Renal cortical epithelial cell (primary cell): ENCODE data around the gene ADGRV1. TPM values are rescaled to one million over a fixed set of nuclear protein-coding genes. Genes with fewer than 3 reads are reported as not detected.

Experiments used
- DNase-seq: peaks from one replicate; pipeline ENCODE4 v3.0.0-alpha.2; 2011; ENCODE audit warnings: low read depth
- total RNA-seq: library from RNA; depleted of rRNA; stranded (reverse); fragments of >200 nt; gene quantifications from 2 replicates; pipeline ENCODE4 v1.2.3, GENCODE V29; 2014

ADGRV1 gene
- total RNA-seq, 1 donor from 2014 or later: 0.55 TPM

DNA sequence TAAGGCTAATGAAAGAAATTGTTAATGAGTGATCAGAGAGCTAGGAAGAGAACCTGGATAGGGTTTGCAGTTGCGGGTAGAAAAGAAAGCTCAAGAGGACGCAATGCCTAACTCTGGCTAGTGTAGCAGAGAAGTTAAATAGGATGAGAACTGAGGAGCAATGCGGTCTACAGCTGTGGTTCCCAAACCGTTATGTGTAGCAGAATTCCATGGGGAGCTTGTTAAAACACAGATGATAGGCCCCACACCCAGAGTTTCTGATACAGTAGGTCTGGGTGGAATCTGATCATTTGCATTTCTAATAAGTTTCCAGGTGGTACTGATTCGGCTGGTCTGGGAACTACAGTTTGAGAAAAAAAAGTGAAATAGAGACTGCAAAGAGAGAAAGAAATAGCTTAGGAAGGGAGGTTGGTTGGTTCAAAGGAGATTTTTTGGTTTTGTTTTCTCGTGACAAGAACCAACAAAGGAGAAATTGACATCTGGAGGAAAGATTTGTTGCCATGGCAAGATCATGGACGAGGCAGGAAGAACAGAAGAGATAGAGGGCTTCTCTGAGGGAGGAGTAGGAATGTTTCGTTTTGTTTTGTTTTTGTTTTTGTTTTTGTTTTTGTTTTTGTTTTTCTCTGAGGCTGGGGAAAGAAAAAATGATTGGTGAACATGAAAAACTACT lies 548.4 kb downstream of the ADGRV1 start:
- no peak for DNase-seq

DNA sequence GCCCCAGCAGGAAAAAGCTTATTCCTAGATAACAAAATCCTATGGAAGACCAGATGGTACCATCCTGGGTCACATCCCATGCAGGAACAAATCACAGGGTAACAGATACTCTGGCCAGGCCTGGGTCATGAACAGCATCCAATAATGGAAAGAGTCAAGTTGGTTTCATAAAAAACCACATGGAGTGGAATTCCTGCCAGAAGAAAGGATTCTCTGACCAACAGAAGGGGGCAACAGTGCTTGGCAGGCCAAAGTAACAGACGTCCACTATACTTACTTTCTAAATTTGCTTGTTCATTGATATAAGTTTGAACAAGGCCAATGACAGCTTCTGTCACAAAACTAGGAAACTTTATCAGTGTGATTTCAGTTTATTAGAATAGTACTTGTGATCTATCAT lies 551.0 kb downstream of the ADGRV1 start:
- DNase-seq: no peak

DNA sequence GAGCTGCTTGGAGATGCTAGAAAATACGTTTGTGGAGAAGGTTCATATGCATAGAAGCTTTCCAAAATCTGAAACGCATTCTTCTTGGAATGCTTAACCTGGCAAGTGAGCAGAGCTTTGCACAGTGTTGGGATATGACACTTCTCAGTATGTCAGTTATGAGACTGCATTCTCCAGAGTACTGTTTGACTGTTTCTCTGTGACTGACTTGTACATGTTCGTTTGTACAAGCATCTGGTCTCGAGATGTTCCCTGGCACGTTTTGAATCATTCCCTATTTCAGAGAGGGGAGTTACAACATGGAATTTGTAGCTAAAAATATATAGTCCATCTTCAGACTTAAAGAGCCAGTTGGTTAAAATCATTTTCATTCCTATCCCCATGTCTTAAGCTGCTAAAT lies 552.1 kb downstream of the ADGRV1 start:
- DNase-seq: no peak

DNA sequence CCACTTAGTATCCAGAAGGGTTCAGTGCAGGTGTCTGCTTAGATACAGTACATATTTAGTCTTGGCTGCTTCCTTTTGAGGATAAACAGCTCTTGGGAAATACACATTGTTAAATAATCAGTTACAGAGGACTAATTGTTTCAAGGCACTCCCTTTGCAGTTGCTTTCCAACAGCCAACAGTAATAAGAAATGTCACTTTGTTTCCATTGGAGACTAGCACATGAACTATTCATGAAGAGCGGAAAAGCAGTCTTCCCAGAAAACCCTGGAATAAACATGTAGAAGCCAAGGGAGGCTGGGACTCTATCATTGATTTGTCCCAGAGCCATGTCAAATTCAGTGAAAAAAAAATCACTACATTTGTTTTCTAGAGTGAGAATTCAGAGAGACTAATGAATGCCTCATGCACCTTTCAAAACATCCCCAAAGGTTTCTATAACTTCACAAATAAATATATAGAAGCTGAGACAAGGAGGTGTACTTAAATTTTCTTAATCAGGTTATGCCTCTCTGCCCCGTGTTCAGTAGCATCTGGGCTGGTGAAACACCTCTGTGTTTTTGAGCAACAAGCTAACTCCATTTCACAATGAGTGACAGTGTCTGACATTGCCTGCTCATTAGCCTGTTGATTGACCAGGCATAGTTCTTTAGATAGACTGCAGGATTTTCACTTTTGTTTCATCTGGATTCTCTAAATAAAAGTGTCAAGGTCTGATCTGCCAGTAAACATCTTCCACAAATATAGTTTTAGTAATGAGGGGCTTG lies 553.1 kb downstream of the ADGRV1 start:
- DNase-seq: no peak

DNA sequence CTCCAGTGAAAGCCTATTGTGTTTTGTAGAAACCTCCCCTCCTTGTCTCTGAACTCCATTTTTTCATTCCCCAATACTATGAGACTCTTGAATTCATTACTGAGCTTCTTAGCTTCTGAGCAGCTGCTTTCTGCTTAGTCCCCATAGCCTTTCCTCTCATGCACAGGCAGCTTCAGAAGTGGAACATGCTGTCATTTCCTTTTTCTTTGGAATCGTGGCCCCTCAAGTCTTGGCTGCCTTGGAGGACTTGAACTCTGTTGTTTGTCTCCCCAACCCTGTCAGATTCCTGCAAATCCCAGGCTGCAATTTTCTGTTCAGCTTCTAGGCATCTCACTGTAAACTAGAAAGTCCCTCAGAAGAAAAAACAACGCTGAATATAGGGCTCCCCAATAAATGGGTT lies 556.1 kb downstream of the ADGRV1 start:
- no peak for DNase-seq

DNA sequence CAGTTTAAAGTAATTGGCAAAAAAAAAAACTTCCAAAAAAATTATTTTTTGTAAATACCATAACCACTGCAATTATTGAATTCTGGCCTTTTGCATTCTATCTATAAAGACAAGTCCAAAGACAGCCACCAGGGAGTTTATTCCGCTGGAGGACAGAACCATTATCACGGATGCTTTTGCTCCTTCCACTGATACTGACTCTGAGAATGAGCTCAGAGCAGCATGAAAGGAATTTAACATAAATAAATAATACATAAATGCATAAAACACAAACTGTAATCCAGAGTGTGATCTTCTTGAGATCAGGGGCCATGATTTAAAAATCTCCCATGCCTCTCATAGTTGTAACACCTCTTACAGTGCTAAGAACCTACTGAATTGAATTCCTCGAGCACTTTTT lies 559.8 kb downstream of the ADGRV1 start:
- DNase-seq: no peak

DNA sequence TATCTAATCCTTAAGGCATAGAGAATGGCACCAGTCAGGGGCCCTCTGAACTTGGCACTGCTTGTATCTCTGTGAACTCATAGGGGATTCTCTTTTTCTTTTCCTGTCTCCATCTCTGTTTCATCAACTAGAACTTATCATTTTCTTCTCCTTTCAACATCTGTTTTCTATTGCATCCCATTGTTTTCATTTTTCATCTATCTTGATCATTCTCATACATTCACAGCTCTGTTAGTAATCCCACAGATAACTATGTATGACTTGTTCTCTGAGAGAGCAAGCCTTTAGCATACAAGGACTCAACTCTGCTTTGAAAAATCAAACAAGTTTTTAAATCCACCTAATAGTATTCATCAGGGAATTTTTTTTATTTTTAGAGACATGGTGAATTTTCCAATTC lies 560.2 kb downstream of the ADGRV1 start:
- no peak for DNase-seq

DNA sequence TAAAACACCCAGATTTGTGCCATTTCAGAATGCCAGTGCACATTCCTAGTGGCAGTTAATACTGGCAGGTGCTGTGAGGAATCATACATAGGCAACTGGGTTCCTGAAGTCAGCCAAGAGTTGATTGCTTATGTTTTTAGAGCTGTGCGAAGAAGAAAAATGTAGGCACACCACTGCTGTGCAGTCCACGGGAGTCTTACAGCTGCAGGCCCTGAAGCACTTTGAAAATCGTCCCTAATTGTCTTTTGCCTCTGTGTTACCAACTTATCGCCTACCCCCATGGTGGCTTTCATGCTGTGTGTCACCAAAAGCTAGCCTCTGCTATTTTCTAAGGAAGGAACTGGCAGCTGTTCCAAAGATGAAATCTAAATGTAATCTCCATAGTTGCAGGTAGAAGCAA lies 560.6 kb downstream of the ADGRV1 start:
- no peak for DNase-seq

DNA sequence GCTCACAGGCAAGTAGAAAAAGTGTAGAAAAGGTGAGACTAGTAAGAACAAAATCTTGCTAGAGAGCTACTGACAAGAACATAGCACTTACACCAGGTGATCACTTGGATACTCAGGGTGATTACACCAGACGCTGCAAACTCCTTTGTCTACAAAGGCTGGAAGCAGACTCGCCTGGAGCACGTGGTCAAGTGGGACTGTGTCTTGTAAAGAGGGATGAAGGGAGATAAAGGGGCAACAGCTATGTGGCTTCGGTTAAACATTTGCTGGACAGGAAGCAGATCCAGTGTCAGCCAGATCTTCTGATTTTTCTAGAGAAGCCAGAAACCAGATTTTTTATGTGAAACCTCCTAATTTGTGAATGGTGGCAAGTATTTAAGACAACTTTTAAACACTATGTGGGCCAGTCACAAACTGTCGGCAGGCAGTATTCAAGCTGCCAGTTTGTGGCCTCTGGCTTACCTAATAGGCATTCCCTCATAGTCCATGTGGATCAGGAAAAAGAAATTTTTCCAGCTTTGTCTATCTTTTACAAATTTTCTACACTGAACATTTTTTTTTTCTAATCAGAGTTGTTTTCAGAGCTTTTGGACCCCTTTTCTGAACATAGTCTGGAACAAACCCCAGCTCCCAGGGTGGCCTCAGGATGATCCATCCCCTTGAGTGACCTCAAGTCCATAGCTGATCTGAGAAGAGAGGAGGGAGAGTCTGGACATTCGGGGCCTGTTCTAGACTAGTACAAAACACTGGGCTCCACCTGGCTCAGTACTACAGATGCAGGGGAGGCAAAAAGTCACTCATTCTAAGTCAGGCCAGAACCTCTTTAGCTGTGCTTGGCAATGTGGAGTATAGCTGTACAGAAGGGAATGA lies 561.6 kb downstream of the ADGRV1 start:
- no peak for DNase-seq

DNA sequence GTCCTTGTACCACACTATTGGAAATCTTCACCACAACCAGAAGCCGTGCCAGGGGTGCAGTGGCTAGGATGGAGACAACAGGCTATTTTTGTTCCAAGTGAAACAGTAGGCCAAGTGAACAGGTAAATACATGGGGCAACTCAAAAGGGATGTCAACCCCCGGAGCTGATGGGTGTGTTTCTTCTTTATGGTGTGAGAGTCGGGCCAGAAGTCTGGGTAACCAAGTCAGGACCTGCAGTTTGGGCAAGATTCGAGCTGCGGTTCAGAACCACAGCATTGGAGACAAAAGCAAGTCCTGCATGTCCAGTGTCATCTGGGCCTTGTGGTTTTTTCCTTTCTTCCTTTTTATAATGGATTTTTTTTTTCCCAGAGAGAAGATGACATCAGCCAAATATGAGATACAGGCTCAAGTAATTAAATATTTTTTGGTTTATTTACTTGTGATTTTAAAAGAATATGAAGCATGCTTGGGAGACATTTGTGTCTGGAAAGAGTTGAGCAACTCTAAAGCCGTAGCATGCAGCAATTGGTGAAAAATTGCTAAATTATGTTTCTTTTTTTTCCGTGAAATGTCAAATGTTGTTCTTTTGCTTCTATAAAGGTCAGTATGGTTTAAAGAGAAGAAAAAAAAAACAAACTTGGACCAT lies 562.9 kb downstream of the ADGRV1 start:
- DNase-seq: no peak

DNA sequence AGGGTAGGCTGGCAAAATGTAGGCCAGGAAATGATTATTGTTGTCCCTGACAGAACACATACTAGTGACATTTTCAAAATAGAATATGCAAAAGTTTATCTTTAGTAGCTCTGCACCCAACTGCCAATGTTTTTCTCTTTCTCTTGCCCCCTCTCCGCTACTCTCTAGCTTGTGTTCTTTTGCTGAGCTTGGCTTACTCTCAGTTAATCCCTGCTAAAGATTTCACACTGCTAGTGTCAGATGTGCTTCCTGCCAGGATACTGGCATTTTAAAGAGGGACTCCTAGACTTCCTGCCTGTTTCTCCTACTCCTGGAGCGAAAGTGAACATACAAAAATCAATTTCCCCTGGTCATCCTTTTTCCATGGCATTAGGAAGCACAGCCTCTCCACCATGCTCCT lies 564.1 kb downstream of the ADGRV1 start:
- no peak for DNase-seq

DNA sequence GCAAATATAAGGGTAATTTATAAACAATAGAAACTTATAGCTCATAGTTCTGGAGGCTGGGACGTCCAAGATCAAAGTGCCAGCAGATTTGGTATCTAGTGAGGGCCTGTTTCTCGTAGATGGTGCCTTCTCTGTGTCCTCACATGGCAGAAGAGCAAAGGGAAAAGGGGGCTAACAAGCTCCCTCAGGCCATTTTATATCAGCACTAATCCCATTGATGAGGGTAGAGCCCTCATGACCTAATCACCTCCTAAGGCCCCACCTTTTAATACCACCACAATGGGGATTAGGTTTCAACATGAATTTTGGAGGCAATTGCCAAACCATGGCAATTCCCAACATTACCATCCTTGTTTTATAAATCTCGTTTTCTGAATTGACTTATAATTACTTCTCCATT lies 564.7 kb downstream of the ADGRV1 start:
- no peak for DNase-seq

DNA sequence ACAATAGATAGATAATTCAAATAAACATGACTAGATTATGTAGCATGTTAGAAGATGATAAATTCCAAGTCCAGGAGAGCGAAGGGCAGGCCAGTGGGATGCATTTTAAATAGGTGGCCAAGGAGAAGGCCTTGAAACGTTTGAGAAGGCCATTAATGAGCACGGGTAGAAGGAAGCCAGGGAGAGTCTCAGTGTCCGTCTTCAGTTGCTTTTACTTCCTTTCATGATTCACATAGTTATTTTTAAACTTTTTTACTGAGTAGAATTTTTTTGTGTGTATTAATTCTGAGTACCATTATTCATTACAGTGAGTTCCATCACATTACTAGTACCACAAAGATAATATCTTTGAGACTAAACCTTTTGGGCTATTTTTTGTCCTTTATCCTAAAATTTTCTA lies 565.3 kb downstream of the ADGRV1 start:
- no peak for DNase-seq

DNA sequence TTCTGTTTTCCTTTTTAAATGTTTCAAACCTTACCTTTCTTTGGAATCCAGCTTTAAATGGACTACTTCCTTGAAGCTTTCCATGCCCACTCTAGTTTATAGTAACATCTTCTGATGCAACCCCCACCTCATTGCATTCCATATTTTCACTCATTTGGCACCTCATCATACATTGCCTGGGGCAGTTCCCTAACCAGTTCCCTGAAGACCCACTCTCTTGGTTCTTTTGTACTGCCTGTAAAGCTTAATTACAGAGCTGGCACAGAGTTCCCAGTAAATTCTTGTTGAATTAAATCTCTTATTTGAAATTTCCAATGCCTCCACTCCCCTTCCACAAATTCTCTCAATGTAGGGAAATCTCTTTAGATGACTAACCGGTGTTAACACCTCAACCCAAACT lies 567.3 kb downstream of the ADGRV1 start:
- DNase-seq: no peak

DNA sequence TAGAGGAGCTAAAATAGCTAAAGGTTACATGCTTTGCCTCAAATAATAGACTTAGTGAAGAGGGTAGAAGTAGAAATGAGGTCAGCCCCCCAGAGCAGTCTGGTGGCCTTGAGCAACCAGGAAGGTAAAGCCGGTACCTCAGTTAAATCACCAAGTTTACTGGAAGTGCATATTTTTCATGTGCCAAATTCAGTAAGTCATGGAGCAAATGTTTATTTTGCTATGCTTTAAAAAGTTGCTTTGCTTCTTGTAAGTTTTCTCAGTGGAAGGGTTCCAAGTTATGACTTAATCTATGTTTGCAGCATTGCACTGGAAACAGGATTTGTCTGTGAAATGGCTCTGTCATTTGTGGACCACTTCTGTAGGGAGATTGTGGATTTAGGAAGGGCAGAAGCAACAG lies 567.9 kb downstream of the ADGRV1 start:
- DNase-seq: peak; percentile 65

DNA sequence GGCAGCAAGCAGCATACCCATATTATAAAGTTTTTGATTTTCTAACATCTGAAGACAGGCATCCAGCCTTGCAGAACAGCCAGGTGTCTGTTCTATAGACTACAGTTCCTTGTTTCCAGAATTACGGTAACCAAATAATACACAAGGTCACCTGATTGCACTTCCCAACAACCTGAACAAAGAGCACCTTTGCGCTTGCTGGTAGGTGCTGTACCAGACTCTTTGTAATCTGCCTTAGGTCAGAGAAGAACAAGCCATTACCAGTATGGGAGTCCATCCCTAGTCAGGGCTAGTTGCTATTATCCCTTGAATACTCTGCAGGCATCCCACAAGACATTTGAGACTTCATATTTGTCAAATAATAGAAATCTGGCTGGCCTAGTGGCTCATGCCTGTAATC lies 568.3 kb downstream of the ADGRV1 start:
- DNase-seq: no peak

DNA sequence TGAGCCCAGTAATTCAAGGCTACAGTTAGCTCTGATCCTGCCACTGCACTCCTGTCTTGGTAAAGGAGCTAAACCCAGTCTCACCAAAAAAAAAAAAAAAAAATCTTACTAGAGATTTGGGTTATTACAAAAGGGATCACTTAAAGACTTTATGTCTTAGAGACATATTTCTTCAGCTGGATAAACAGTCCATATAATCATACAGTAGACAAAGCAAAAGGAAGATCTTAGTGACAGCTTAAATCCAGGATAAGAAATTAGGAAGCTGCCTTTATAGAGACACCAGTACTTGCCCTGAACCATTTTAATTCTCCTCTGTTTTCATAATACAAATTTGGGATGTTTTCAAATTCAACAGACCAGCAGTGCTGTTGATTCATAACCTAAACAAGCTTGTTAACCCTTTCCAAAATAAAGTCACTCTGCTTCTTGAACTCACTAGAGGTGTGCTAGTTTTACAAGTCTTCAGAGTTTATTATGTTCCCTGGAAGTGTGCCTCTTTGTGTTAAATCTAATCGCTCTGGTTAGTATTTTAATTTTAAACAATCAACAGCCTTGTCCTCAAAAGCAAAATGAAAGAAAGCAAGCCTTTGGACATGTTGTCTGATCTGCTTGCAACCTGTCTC lies 569.0 kb downstream of the ADGRV1 start:
- no peak for DNase-seq

DNA sequence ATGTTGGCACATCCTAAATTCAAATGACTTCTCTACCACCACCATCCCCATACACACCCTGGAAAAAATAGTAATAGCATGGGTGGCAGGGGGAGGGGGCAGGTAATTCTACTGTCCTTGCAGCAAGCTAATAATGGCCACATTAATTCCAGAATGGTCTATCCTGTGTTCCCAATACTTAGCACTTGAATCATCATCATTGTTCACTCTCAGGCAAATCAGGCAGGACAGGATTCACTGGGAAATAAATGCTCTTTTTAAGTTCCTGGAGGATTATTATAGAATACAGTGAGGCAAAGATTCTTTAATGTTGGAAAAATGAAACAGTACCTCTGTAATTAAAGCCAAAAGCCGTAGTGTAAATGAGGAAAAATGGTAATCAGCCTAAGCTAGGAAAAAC lies 570.0 kb downstream of the ADGRV1 start:
- peak; percentile 57 for DNase-seq

DNA sequence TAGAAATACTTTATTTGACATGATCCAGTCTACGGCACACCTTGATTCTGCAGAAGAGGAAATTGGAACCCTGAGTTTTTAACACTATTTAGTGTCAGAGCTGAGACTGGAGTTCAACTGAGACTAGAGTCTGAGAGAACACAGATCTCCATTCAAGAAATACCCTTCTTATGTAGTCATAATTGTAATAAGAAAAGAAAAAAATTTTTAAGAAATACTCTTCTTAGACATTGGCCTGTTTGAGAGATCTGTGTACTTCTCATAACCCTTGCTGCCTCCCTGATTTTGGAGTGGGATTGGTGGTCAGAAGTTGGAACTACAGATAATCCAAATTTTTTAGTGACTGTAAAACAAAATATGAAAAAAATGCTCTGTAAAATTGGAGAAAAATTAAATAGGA lies 571.2 kb downstream of the ADGRV1 start:
- DNase-seq: no peak

DNA sequence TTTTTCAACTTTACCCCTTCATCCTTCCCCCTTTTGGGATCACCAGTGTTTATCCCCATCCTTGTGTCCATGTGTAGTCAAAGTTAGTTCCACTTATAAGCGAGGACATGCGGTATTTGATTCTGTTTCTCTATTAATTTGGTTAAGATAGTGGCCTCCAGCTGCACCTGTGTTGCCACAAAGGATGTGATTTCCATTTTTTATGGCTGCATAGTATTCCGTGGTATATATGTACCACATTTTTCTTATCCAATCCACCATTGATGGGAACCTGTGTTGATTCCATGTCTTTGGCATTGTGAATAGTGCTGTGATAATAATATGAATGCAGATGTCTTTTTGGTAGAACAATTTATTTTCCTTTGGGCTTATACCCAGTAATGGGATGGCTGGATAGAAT lies 572.2 kb downstream of the ADGRV1 start:
- no peak for DNase-seq

DNA sequence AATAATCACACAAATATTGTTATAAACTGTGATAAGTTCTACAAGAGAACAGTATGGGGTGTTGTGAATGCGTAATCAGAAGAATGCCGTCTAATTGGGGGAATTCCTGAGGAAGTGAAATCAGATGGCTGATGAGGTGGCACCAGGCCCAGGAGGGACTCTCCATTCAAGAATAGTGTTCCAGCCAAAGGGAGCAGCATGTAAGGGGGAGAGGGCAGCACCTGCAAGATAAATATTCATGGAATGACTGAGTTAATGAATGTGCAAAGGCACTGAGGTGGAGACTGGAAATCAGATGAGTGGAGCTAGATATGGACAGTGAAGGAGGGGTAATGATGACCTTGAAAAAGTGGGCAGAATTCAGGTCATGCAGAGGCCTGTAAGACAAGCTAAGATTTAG lies 574.0 kb downstream of the ADGRV1 start:
- peak; percentile 53 for DNase-seq

DNA sequence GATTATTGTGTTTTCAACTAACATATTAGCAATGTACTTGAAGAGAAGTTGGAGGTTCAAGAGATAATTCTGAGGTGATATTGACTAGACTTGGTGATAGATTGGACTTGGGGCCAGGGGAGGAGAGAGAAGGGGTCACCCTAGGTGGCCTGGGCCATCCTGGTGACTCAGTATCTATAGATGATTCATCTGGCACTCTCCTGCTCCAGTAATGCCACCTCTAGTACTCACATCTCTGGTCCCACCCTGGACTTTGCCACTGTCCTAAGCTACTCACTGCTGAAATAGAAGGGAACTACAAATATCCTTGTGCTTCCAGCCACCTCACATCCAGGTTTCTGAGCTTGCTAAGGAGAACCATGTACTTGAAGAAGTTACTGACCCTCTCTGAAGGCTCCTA lies 574.6 kb downstream of the ADGRV1 start:
- DNase-seq: no peak
